ENCODE results near the gene FADS2. TPM values are rescaled to one million over a fixed set of nuclear protein-coding genes. Genes with fewer than 3 reads are reported as not detected.

The FADS2 gene
- total and polyA plus RNA-seq, 9 of the 15 experiments (the other 6 are each of a cell fraction or from before 2014, with no cell fraction given): 2.9 to 42.8 (median 16.2) TPM

GRCh38 chr11:61805146-61805545, 23.0 kb upstream of the FADS2 start:
- H2AFZ ChIP-seq (ENCODE audit: low read depth, low read length): no peak overlapping the region
- H3K4me3 ChIP-seq: no peak overlapping the region
- H4K20me1 ChIP-seq (replicated peaks; ENCODE audit: control insufficient read depth, insufficient read depth, low read length): peaks cover 3% of the 10 kb centered on the region
- peak overlapping the region in 1 of 2 experiments; percentile 10; a peak in 1 of 4 replicates for H3K9ac ChIP-seq (ENCODE audit: insufficient read depth in 1 of 2, low read depth in 2 of 2, low read length in 2 of 2)
- H3K9me3 ChIP-seq (replicated peaks; ENCODE audit: control insufficient read depth, insufficient read depth, low read depth, low read length): no peaks in the 10 kb centered on the region
- CTCF ChIA-PET (ENCODE audit: low intra/inter-chr PET ratio): no interaction called here
- TF ChIP-seq ZNF592 (IDR thresholded peaks at IDR 0.05) (peak; percentile 27; the same call in 1 of the 2 replicates), SUPT5H (IDR thresholded peaks at IDR 0.05) (peak; percentile 56), NFATC3 (IDR thresholded peaks at IDR 0.05) (no peak), POLR2A (conservative IDR thresholded peaks at IDR 0.05) (peak; percentile 37; the same call in 1 of the 2 replicates)
- no peak for DNase-seq (ENCODE audit: extremely low read depth in 1 of 4, low spot score in 3 of 4)
- peaks cover 6% of the 10 kb centered on the region for H3K9me1 ChIP-seq (ENCODE audit: control insufficient read depth, insufficient read depth, low read length)
- intact Hi-C loops (cut with micrococcal nuclease) (no loop called here), in situ Hi-C loops (cut with MboI) (no loop called here)
- POLR2A ChIA-PET: interaction anchor here (1.3 to 7.6 kb wide), 5 partner anchors 8 to 144 kb away, joined by 3 to 97 read pairs (median 16); partner anchors contain the start of genes FADS1, FEN1 and TMEM258
- no peak for FAIRE-seq
- no peak overlapping the region for H3K4me2 ChIP-seq (ENCODE audit: insufficient read depth, low read length)
- peaks cover 97% of the 10 kb centered on the region for H3K36me3 ChIP-seq (ENCODE audit: control insufficient read depth, insufficient read depth, low read length)
- no TSS peak for BruUV-seq (replicated peaks)
- no peak overlapping the region for H3K27ac ChIP-seq (ENCODE audit: extremely low read depth, low read depth, low read length)
- peaks cover 32 to 42% of the 10 kb centered on the region in 2 experiments; a peak in 4 of 5 replicates for H3K4me1 ChIP-seq (replicated peaks in 1 of 2; ENCODE audit: control insufficient read depth in 2 of 2, insufficient read depth in 2 of 2, low read length in 2 of 2)
- H3K27me3 ChIP-seq (ENCODE audit: control insufficient read depth in 2 of 2, insufficient read depth in 2 of 2, low read length in 2 of 2): no peaks in the 10 kb centered on the region
- H3K79me2 ChIP-seq (ENCODE audit: control insufficient read depth, insufficient read depth, low read length): peaks cover 26% of the 10 kb centered on the region
- 89% methylated on average over 1 of the region's 1 CpG for WGBS (ENCODE audit: insufficient coverage, low coverage, missing lambda C conversion rate)
- ATAC-seq: no peak
